HepG2 (cell line): ENCODE measurements around the gene SUN5. TPM values are rescaled to one million over a fixed set of nuclear protein-coding genes. Genes with fewer than 3 reads are reported as not detected.

Experiments
- ELF4 ChIP-seq: sonication (generic); formaldehyde crosslinking; IDR thresholded peaks from 2 replicates; pipeline ENCODE4 v1.5.0; 2020; ENCODE audit warnings: missing genetic modification reagents, mild to moderate bottlenecking, moderate library complexity, borderline replicate concordance
- FLYWCH1 ChIP-seq: sonication (generic); formaldehyde crosslinking; IDR thresholded peaks from 2 replicates; pipeline ENCODE4 v1.8.1; 2023; ENCODE audit warnings: mild to moderate bottlenecking, missing genetic modification reagents
- HDAC1 ChIP-seq: sonication (generic); formaldehyde crosslinking; IDR thresholded peaks from 2 replicates; pipeline ENCODE4 v1.5.1; 2020; ENCODE audit warnings: mild to moderate bottlenecking, missing genetic modification reagents
- HIC2 ChIP-seq: sonication (generic); formaldehyde crosslinking; IDR thresholded peaks from 2 replicates; pipeline ENCODE4 v1.9.0; 2022; ENCODE audit warnings: low read depth, missing genetic modification reagents
- SNAPC4 ChIP-seq: sonication (generic); formaldehyde crosslinking; IDR thresholded peaks from 2 replicates; pipeline ENCODE4 v1.4.0; 2020; ENCODE audit warnings: mild to moderate bottlenecking, missing genetic modification reagents
- TFE3 ChIP-seq: IDR thresholded peaks from 2 replicates; pipeline ENCODE4 v1.6.1; 2016
- YEATS2 ChIP-seq: sonication (generic); formaldehyde crosslinking; IDR thresholded peaks from 2 replicates; pipeline ENCODE4 v1.4.0; 2020; ENCODE audit warnings: missing genetic modification reagents, borderline replicate concordance
- ZNF12 ChIP-seq: sonication (generic); formaldehyde crosslinking; IDR thresholded peaks from 2 replicates; pipeline ENCODE4 v1.5.0; 2020; ENCODE audit warnings: missing genetic modification reagents
- ZNF333 ChIP-seq: sonication (generic); formaldehyde crosslinking; IDR thresholded peaks from 2 replicates; pipeline ENCODE4 v1.4.0; 2020; ENCODE audit warnings: mild to moderate bottlenecking, missing genetic modification reagents, borderline replicate concordance
- ZNF891 ChIP-seq: sonication (generic); formaldehyde crosslinking; IDR thresholded peaks from 2 replicates; pipeline ENCODE4 v1.5.0; 2020; ENCODE audit warnings: mild to moderate bottlenecking, missing genetic modification reagents
- polyA plus RNA-seq, 8 experiments: library from polyadenylated mRNA; depleted of rRNA in 3 of 8; stranded (reverse) in 7 of 8; unstranded in 1 of 8; fragments of >200 nt; fragmentation: Illumina TruSeq in 4 of 8; extraction: Trizol in 4 of 8; gene quantifications; 2 replicates each; pipeline versions ENCODE4 v1.2.1 to v1.2.3, GENCODE V29; 2011 to 2016; ENCODE audit warnings: low read depth in 4 of 8, missing spikeins in 1 of 8, mixed read lengths in 1 of 8; ENCODE audit not compliant: insufficient read depth in 1 of 8
- total RNA-seq, 5 experiments: library from RNA; depleted of rRNA; stranded (reverse); fragments of >200 nt; fragmentation: Illumina TruSeq; extraction: Trizol; gene quantifications; 2 replicates each; pipeline ENCODE4 v1.2.3, GENCODE V29; 2016; ENCODE audit warnings: low read depth in 1 of 5

The SUN5 gene
- total and polyA plus RNA-seq, 2 of the 13 experiments (the other 11 are each of a cell fraction or from before 2014, with no cell fraction given), result not detected

- TF ChIP-seq TFE3 (CRISPR knock-in tag), result peak; percentile 87
- no peak for TF ChIP-seq YEATS2 (CRISPR knock-in tag)
- TF ChIP-seq FLYWCH1 (CRISPR knock-in tag), result peak; percentile 79; the same call in 1 of the 2 replicates
- TF ChIP-seq ZNF12 (CRISPR knock-in tag), result no peak; the same call in 1 of the 2 replicates
- TF ChIP-seq ELF4, result no peak
- TF ChIP-seq SNAPC4 (CRISPR knock-in tag), result no peak
- TF ChIP-seq ZNF891 (CRISPR knock-in tag), result no peak
- TF ChIP-seq HIC2, result peak; percentile 44; the same call in 1 of the 2 replicates
- TF ChIP-seq ZNF333, result 0 out of 2 replicates have a peak, but pooled peaks have one; percentile 70
- no peak for TF ChIP-seq HDAC1 (CRISPR knock-in tag)
Observed at GRCh38 chr20:33008336-33009213, 4.3 kb upstream of the SUN5 start (continued).
